H9 (cell line): ENCODE measurements around the gene MACROH2A1. TPM values are rescaled to one million over a fixed set of nuclear protein-coding genes. Genes with fewer than 3 reads are reported as not detected.

Experiments used
- DNase-seq: peaks from one replicate; pipeline ENCODE4 v3.0.0-alpha.2; 2017
- H2AFZ ChIP-seq: one replicate; pipeline ENCODE4 v1.6.1; 2013; ENCODE audit warnings: mild to moderate bottlenecking, low read length, control low read depth, moderate library complexity
- H2AK5ac ChIP-seq: 2 replicates; pipeline ENCODE4 v1.6.1; 2013; ENCODE audit warnings: low read length, control low read depth, mixed read lengths; ENCODE audit not compliant: insufficient read length
- H2BK120ac ChIP-seq: one replicate; pipeline ENCODE4 v1.6.1; 2013; ENCODE audit warnings: low read depth, mild to moderate bottlenecking, low read length, control low read depth, inconsistent platforms; ENCODE audit not compliant: poor library complexity, severe bottlenecking
- H2BK12ac ChIP-seq: 2 replicates; pipeline ENCODE4 v1.6.1; 2013; ENCODE audit warnings: low read length, control low read depth, mixed read lengths, low read depth; ENCODE audit not compliant: insufficient read length
- H2BK15ac ChIP-seq: 2 replicates; pipeline ENCODE4 v1.6.1; 2013; ENCODE audit warnings: low read depth, low read length, control low read depth
- H2BK20ac ChIP-seq: one replicate; pipeline ENCODE4 v1.6.1; 2013; ENCODE audit warnings: low read depth, mild to moderate bottlenecking, low read length, control low read depth, inconsistent platforms; ENCODE audit not compliant: poor library complexity, severe bottlenecking
- H2BK5ac ChIP-seq: 2 replicates; pipeline ENCODE4 v1.6.1; 2013; ENCODE audit warnings: low read length, control low read depth, mixed read lengths; ENCODE audit not compliant: insufficient read length
- H3K14ac ChIP-seq: 2 replicates; pipeline ENCODE4 v1.6.1; 2013; ENCODE audit warnings: low read length, control low read depth; ENCODE audit not compliant: insufficient read depth
- H3K18ac ChIP-seq: 2 replicates; pipeline ENCODE4 v1.6.1; 2013; ENCODE audit warnings: low read depth, mild to moderate bottlenecking, mixed read lengths, low read length, control low read depth; ENCODE audit not compliant: insufficient read length
- H3K23ac ChIP-seq: 2 replicates; pipeline ENCODE4 v1.6.1; 2013; ENCODE audit warnings: low read length, control low read depth, mixed read lengths, low read depth; ENCODE audit not compliant: insufficient read length
- H3K23me2 ChIP-seq: 2 replicates; pipeline ENCODE4 v1.6.1; 2013; ENCODE audit warnings: low read depth, mild to moderate bottlenecking, mixed read lengths, low read length, control low read depth; ENCODE audit not compliant: insufficient read length, poor library complexity, severe bottlenecking
- H3K27ac ChIP-seq: 2 replicates; pipeline ENCODE4 v1.5.1; 2013; ENCODE audit warnings: low read length, control low read depth, mixed read lengths, low read depth; ENCODE audit not compliant: insufficient read length
- H3K27me3 ChIP-seq: 2 replicates; pipeline ENCODE4 v1.6.1; 2013; ENCODE audit warnings: low read length, control low read depth, inconsistent platforms; ENCODE audit not compliant: insufficient read depth
- H3K4ac ChIP-seq: 2 replicates; pipeline ENCODE4 v1.6.1; 2013; ENCODE audit warnings: low read depth, mild to moderate bottlenecking, control low read depth, inconsistent platforms, low read length, moderate library complexity
- H3K4me1 ChIP-seq: 2 replicates; pipeline ENCODE4 v1.6.1; 2013; ENCODE audit warnings: low read length, control low read depth, inconsistent platforms; ENCODE audit not compliant: insufficient read depth
- H3K4me2 ChIP-seq: 2 replicates; pipeline ENCODE4 v1.6.1; 2013; ENCODE audit warnings: low read length, control low read depth, mixed read lengths; ENCODE audit not compliant: insufficient read length, insufficient read depth
- H3K56ac ChIP-seq: 2 replicates; pipeline ENCODE4 v1.6.1; 2013; ENCODE audit warnings: low read depth, mild to moderate bottlenecking, mixed read lengths, low read length, control low read depth; ENCODE audit not compliant: insufficient read length
- H3K79me1 ChIP-seq: 2 replicates; pipeline ENCODE4 v1.6.1; 2013; ENCODE audit warnings: low read depth, mild to moderate bottlenecking, moderate library complexity, low read length, control low read depth, inconsistent platforms; ENCODE audit not compliant: insufficient read depth, poor library complexity, severe bottlenecking
- H3K79me2 ChIP-seq: 2 replicates; pipeline ENCODE4 v1.6.1; 2013; ENCODE audit warnings: low read length, control low read depth, inconsistent platforms; ENCODE audit not compliant: insufficient read depth
- H3K9ac ChIP-seq: 2 replicates; pipeline ENCODE4 v1.6.1; 2013; ENCODE audit warnings: low read length, control low read depth, mixed read lengths; ENCODE audit not compliant: insufficient read length; ENCODE audit errors: extremely low read depth
- H3K9me3 ChIP-seq: one replicate; pipeline ENCODE4 v1.6.1; 2013; ENCODE audit warnings: low read depth, low read length, inconsistent platforms; ENCODE audit not compliant: control insufficient read depth
- H3T11ph ChIP-seq: one replicate; pipeline ENCODE4 v1.6.1; 2013; ENCODE audit warnings: mild to moderate bottlenecking, low read length, control low read depth, inconsistent platforms
- H4K20me1 ChIP-seq: one replicate; pipeline ENCODE4 v1.6.1; 2013; ENCODE audit not compliant: control insufficient read depth, insufficient read length, insufficient read depth
- H4K5ac ChIP-seq: 2 replicates; pipeline ENCODE4 v1.6.1; 2013; ENCODE audit warnings: low read depth, mild to moderate bottlenecking, mixed read lengths, low read length, control low read depth; ENCODE audit not compliant: insufficient read length
- H4K8ac ChIP-seq: replicated peaks from 2 replicates; pipeline ENCODE4 v1.6.1; 2013; ENCODE audit warnings: low read length, control low read depth, mixed read lengths, low read depth; ENCODE audit not compliant: insufficient read length
- H4K91ac ChIP-seq: 2 replicates; pipeline ENCODE4 v1.6.1; 2013; ENCODE audit warnings: low read depth, mild to moderate bottlenecking, moderate library complexity, mixed read lengths, low read length, control low read depth; ENCODE audit not compliant: insufficient read length
- H3K27ac Mint-ChIP-seq, 3 experiments: 2 replicates in 2 of 3; 3 replicates in 1 of 3; pipeline ENCODE4 v1.8.0; 2020 to 2021; ENCODE audit warnings: mixed read lengths in 3 of 3, mild to moderate bottlenecking in 1 of 3, moderate library complexity in 1 of 3
- H3K27me3 Mint-ChIP-seq: 2 replicates; pipeline ENCODE4 v1.8.0; 2021; ENCODE audit warnings: low read depth, mild to moderate bottlenecking, moderate library complexity, mixed read lengths
- H3K36me3 Mint-ChIP-seq, 3 experiments: 2 replicates in 2 of 3; 3 replicates in 1 of 3; pipeline ENCODE4 v1.8.0; 2020 to 2021; ENCODE audit warnings: low read depth in 3 of 3, mixed read lengths in 3 of 3; ENCODE audit not compliant: insufficient read depth in 1 of 3
- H3K4me1 Mint-ChIP-seq, 2 experiments: 2 replicates each; pipeline ENCODE4 v1.8.0; 2020; ENCODE audit warnings: mixed read lengths in 2 of 2
- H3K4me3 Mint-ChIP-seq, 2 experiments: 2 replicates in 1 of 2; 3 replicates in 1 of 2; pipeline ENCODE4 v1.8.0; 2020 to 2021; ENCODE audit warnings: mild to moderate bottlenecking in 2 of 2, mixed read lengths in 2 of 2, moderate library complexity in 1 of 2
- H3K9me3 Mint-ChIP-seq, 2 experiments: 2 replicates in 1 of 2; 3 replicates in 1 of 2; pipeline ENCODE4 v1.8.0; 2020; ENCODE audit warnings: mild to moderate bottlenecking in 2 of 2, mixed read lengths in 2 of 2, moderate library complexity in 1 of 2
- WGBS: extraction: QIAGEN DNeasy Blood & Tissue Kit; methylation state at CpG from one replicate; pipeline ENCODE4 v1.1.7; 2013; ENCODE audit warnings: missing lambda C conversion rate, low lambda C conversion rate, mixed read lengths; ENCODE audit not compliant: insufficient read length; ENCODE audit errors: extremely low coverage; 5-methylcytosine and 5-hydroxymethylcytosine counted together
- total RNA-seq: library from RNA; stranded (reverse); gene quantifications from 2 replicates; pipeline ENCODE4 v1.2.1, GENCODE V29; 2021
- TF ChIP-seq, protein P1 (sequence below): fragments of 200-600 bp; sonication (generic); conservative IDR thresholded peaks from 3 replicates; pipeline ENCODE4 v1.8.0; 2021; ENCODE audit warnings: antibody characterized with exemption, mild to moderate bottlenecking

Gene MACROH2A1
- total RNA-seq, 1 experiment from 2014 or later = 111 TPM

DNA sequence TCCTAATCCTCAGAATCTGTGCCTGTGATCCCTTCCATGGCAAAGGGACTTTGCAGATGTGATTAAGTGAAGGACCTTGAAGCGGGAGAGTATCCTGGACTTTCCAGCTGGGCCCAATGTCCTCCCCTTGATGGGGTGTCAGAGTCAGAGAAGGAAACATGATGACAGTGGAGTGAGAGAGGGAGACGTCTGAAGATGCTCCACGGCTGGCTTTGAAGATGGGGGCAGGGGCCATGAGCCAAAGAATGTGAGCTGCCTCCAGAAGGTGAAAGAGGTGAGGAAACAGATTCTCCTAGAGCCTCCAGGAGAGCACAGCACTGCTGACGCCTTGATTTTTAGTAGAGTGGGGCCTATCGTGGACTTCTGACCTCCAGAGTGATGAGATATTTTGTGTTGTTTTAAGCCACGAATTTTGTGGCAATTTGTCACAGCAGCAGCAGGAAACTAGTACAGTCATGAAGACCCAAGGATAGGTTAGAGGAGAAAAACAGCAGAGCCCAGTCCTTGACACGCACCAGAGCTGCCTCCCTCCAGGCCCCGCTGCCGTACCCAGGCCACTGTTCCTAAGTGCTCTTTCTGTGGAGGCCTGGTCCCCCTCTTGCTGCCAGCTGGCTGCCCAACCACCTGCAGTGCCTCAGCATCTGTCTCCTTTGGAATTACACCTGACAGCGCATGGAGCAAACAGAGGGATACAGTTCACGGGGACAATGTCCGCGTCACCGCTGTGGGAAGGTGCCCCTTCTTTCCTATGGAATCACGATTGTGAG lies 78.1 kb downstream of the MACROH2A1 start:
- whole genome bisulfite sequencing = no CpG with 5 or more reads among the region's 15 CpGs
- TF ChIP-seq, protein P1, sequence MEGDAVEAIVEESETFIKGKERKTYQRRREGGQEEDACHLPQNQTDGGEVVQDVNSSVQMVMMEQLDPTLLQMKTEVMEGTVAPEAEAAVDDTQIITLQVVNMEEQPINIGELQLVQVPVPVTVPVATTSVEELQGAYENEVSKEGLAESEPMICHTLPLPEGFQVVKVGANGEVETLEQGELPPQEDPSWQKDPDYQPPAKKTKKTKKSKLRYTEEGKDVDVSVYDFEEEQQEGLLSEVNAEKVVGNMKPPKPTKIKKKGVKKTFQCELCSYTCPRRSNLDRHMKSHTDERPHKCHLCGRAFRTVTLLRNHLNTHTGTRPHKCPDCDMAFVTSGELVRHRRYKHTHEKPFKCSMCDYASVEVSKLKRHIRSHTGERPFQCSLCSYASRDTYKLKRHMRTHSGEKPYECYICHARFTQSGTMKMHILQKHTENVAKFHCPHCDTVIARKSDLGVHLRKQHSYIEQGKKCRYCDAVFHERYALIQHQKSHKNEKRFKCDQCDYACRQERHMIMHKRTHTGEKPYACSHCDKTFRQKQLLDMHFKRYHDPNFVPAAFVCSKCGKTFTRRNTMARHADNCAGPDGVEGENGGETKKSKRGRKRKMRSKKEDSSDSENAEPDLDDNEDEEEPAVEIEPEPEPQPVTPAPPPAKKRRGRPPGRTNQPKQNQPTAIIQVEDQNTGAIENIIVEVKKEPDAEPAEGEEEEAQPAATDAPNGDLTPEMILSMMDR = no peak
- Histone ChIP-seq H2BK5ac (no peak overlapping the region), H4K5ac (no peak overlapping the region), H3K79me2 (no peaks in the 10 kb centered on the region), H3K4me2 (no peak overlapping the region), H3K9me3 (no peaks in the 10 kb centered on the region), H2BK120ac (no peak overlapping the region), H2AK5ac (no peak overlapping the region), H3K27me3 (no peaks in the 10 kb centered on the region), H3K56ac (no peak overlapping the region), H3K9ac (no peak overlapping the region), H4K91ac (no peak overlapping the region), H2BK20ac (no peak overlapping the region), H2BK12ac (no peak overlapping the region), H3T11ph (no peak overlapping the region), H3K14ac (no peak overlapping the region; the same call in 1 of the 2 replicates), H3K27ac (no peak overlapping the region), H3K4me1 (no peaks in the 10 kb centered on the region), H2BK15ac (no peak overlapping the region), H4K20me1 (peaks cover 2% of the 10 kb centered on the region), H4K8ac (no peak overlapping the region), H3K18ac (no peak overlapping the region), H2AFZ (no peak overlapping the region), H3K4ac (no peak overlapping the region), H3K23ac (no peak overlapping the region), H3K23me2 (no peaks in the 10 kb centered on the region), H3K79me1 (no peaks in the 10 kb centered on the region)
- H3K4me3 Mint-ChIP-seq = no peak overlapping the region
- H3K4me1 Mint-ChIP-seq = 0 out of 4 replicates have a peak, but pooled peaks cover 2% of the 10 kb centered on the region in 2 experiments
- no peak overlapping the region for H3K27ac Mint-ChIP-seq
- no peaks in the 10 kb centered on the region for H3K9me3 Mint-ChIP-seq
- peak; percentile 9 for DNase-seq
- H3K36me3 Mint-ChIP-seq = no peaks in the 10 kb centered on the region
- H3K27me3 Mint-ChIP-seq = peaks cover 54% of the 10 kb centered on the region
